ENCODE results near the gene BSDC1. TPM values are rescaled to one million over a fixed set of nuclear protein-coding genes. Genes with fewer than 3 reads are reported as not detected.

Gene BSDC1
- total and polyA plus RNA-seq, 2 experiments from 2014 or later = 22.7 to 50.7 TPM

- no peak for TF ChIP-seq REST (IDR thresholded peaks at IDR 0.05; ENCODE audit: unreplicated experiment)
- TF ChIP-seq STAT1 (IDR thresholded peaks at IDR 0.05; ENCODE audit: unreplicated experiment) = no peak
- TF ChIP-seq ETS1 (IDR thresholded peaks at IDR 0.05) = no peak
- TF ChIP-seq EZH2 (IDR thresholded peaks at IDR 0.05; ENCODE audit: low read depth, unreplicated experiment) = no peak
- TF ChIP-seq ZNF114 (CRISPR knock-in tag; IDR thresholded peaks at IDR 0.05) = no peak
- no peak for TF ChIP-seq POLR2AphosphoS5 (IDR thresholded peaks at IDR 0.05; ENCODE audit: low read depth)
- no peak for TF ChIP-seq JUNB (IDR thresholded peaks at IDR 0.05; ENCODE audit: unreplicated experiment)
Observed at GRCh38 chr1:32364836-32365235, 29.4 kb downstream of the BSDC1 start (continued).

GRCh38 chr1:32363713-32364112 lies 30.5 kb downstream of the BSDC1 start:
- Histone ChIP-seq H3K4me1 (ENCODE audit: insufficient read depth) (no peaks in the 10 kb centered on the region; the same call in 1 of the 2 replicates), H3K9me2 (ENCODE audit: insufficient read depth) (no peaks in the 10 kb centered on the region), H3K27me3 (ENCODE audit: insufficient read depth) (peaks cover 39% of the 10 kb centered on the region), H2AFZ (no peak overlapping the region), H3K36me3 (ENCODE audit: insufficient read depth) (peaks cover 16% of the 10 kb centered on the region; the same call in 1 of the 2 replicates), H3K27ac (ENCODE audit: low read depth) (no peak overlapping the region), H4K20me1 (replicated peaks; ENCODE audit: insufficient read depth) (no peaks in the 10 kb centered on the region; the same call in 1 of the 2 replicates), H3K79me2 (replicated peaks; ENCODE audit: insufficient read depth) (no peaks in the 10 kb centered on the region), H3F3A (replicated peaks; ENCODE audit: low read depth) (peaks cover 11% of the 10 kb centered on the region; the same call in 1 of the 2 replicates), H3K4me3 (no peak overlapping the region), H3K4me2 (no peak overlapping the region)
- peaks cover 28% of the 10 kb centered on the region for H3K27me3 Mint-ChIP-seq (ENCODE audit: insufficient read depth, low read depth, poor library complexity)
- DNase-seq (ENCODE audit: low spot score) = no peak
- H3K9me3 Mint-ChIP-seq = no peaks in the 10 kb centered on the region; the same call in 2 of the 3 replicates
- ATAC-seq = no peak
- peaks cover 7% of the 10 kb centered on the region for H3K4me1 Mint-ChIP-seq
- no peak for TF ChIP-seq JUNB (IDR thresholded peaks at IDR 0.05; ENCODE audit: unreplicated experiment)
- no peak for TF ChIP-seq CREB1 (CRISPR knock-in tag; IDR thresholded peaks at IDR 0.05; ENCODE audit: low read depth)
- no peak for TF ChIP-seq EZH2 (IDR thresholded peaks at IDR 0.05; ENCODE audit: low read depth, unreplicated experiment)
- peaks cover 40% of the 10 kb centered on the region for H3K36me3 Mint-ChIP-seq (ENCODE audit: low read depth)
- no peak overlapping the region; the same call in 2 of the 3 replicates for H3K4me3 Mint-ChIP-seq
- H3K27ac Mint-ChIP-seq = no peak overlapping the region

Data from GM23338 (cell line).